Measurements from ENCODE around the gene GREB1L. TPM values are rescaled to one million over a fixed set of nuclear protein-coding genes. Genes with fewer than 3 reads are reported as not detected.

GREB1L gene
- total RNA-seq, 2 donors from 2014 or later, result 2.0 to 21.6 TPM

- no peaks in the 10 kb centered on the region for H3K9me3 ChIP-seq
- DNase-seq (ENCODE audit: low spot score), result no peak
- no peak overlapping the region for H3K4me3 ChIP-seq
- no peaks in the 10 kb centered on the region for H3K4me1 ChIP-seq (replicated peaks)
- no peaks in the 10 kb centered on the region for H3K36me3 ChIP-seq
- intact Hi-C loops (cut with DNase I), result loop anchor here (10.0 kb wide), 1 partner anchor 115 kb away; the partner anchor contains the start of gene GREB1L
- TF ChIP-seq POLR2A (IDR thresholded peaks at IDR 0.05), result no peak
- no peak for TF ChIP-seq CTCF (IDR thresholded peaks at IDR 0.05)
- TF ChIP-seq POLR2AphosphoS5 (IDR thresholded peaks at IDR 0.05), result no peak
- no peaks in the 10 kb centered on the region for H3K27me3 ChIP-seq (replicated peaks; ENCODE audit: insufficient read depth)
- H3K27ac ChIP-seq, result no peak overlapping the region
Measured at GRCh38 chr18:21359746-21360145, 117.7 kb downstream of the GREB1L start.

GRCh38 chr18:21361307-21361880 lies 119.4 kb downstream of the GREB1L start:
- H3K9me3 ChIP-seq, result no peaks in the 10 kb centered on the region
- H3K4me1 ChIP-seq (replicated peaks), result no peaks in the 10 kb centered on the region
- TF ChIP-seq CTCF (IDR thresholded peaks at IDR 0.05) (no peak), POLR2A (IDR thresholded peaks at IDR 0.05) (no peak), POLR2AphosphoS5 (IDR thresholded peaks at IDR 0.05) (no peak)
- intact Hi-C loops (cut with DNase I), result loop anchor here (10.0 kb wide), 1 partner anchor 117 kb away; the partner anchor contains the start of gene GREB1L
- H3K27ac ChIP-seq, result no peak overlapping the region
- DNase-seq (ENCODE audit: low spot score), result no peak
- no peak overlapping the region for H3K4me3 ChIP-seq
- no peaks in the 10 kb centered on the region for H3K36me3 ChIP-seq
- no peaks in the 10 kb centered on the region for H3K27me3 ChIP-seq (replicated peaks; ENCODE audit: insufficient read depth)

- no peak overlapping the region for H3K4me3 ChIP-seq
- no peaks in the 10 kb centered on the region for H3K9me3 ChIP-seq
- intact Hi-C loops (cut with DNase I), result loop anchor here (10.0 kb wide), 1 partner anchor 118 kb away; the partner anchor contains the start of gene GREB1L
- no peaks in the 10 kb centered on the region for H3K36me3 ChIP-seq
- TF ChIP-seq POLR2A (IDR thresholded peaks at IDR 0.05), result no peak
- TF ChIP-seq CTCF (IDR thresholded peaks at IDR 0.05), result no peak
- TF ChIP-seq POLR2AphosphoS5 (IDR thresholded peaks at IDR 0.05), result no peak
- 64% methylated on average over 1 of the region's 1 CpG for WGBS
- DNase-seq (ENCODE audit: low spot score), result no peak
- no peaks in the 10 kb centered on the region for H3K27me3 ChIP-seq (replicated peaks; ENCODE audit: insufficient read depth)
- H3K4me1 ChIP-seq (replicated peaks), result no peaks in the 10 kb centered on the region
- H3K27ac ChIP-seq, result no peak overlapping the region
Measured at GRCh38 chr18:21362831-21363230, 120.8 kb downstream of the GREB1L start.

- no peaks in the 10 kb centered on the region for H3K9me3 ChIP-seq
- no peaks in the 10 kb centered on the region for H3K4me1 ChIP-seq (replicated peaks)
- no peak overlapping the region for H3K4me3 ChIP-seq
- TF ChIP-seq CTCF (IDR thresholded peaks at IDR 0.05) (no peak), POLR2A (IDR thresholded peaks at IDR 0.05) (no peak), POLR2AphosphoS5 (IDR thresholded peaks at IDR 0.05) (no peak)
- intact Hi-C loops (cut with DNase I), result loop anchor here (10.0 kb wide), 1 partner anchor 119 kb away; the partner anchor contains the start of gene GREB1L
- H3K27me3 ChIP-seq (replicated peaks; ENCODE audit: insufficient read depth), result no peaks in the 10 kb centered on the region
- no peak overlapping the region for H3K27ac ChIP-seq
- WGBS, result 0% methylated on average over 1 of the region's 1 CpG
- DNase-seq (ENCODE audit: low spot score), result no peak
- no peaks in the 10 kb centered on the region for H3K36me3 ChIP-seq
Measured at GRCh38 chr18:21363348-21363747, 121.3 kb downstream of the GREB1L start.

- intact Hi-C loops (cut with DNase I), result loop anchor here (10.0 kb wide), 1 partner anchor 120 kb away; the partner anchor contains the start of gene GREB1L
- TF ChIP-seq POLR2AphosphoS5 (IDR thresholded peaks at IDR 0.05), result no peak
- no peak for TF ChIP-seq POLR2A (IDR thresholded peaks at IDR 0.05)
- TF ChIP-seq CTCF (IDR thresholded peaks at IDR 0.05), result no peak
- Histone ChIP-seq H3K27ac (no peak overlapping the region), H3K27me3 (replicated peaks; ENCODE audit: insufficient read depth) (no peaks in the 10 kb centered on the region), H3K4me1 (replicated peaks) (no peaks in the 10 kb centered on the region), H3K36me3 (no peaks in the 10 kb centered on the region), H3K4me3 (no peak overlapping the region), H3K9me3 (no peaks in the 10 kb centered on the region)
- no peak for DNase-seq (ENCODE audit: low spot score)
- WGBS, result 57% methylated on average over 2 of the region's 2 CpGs
Measured at GRCh38 chr18:21364471-21364870, 122.4 kb downstream of the GREB1L start.

Data from prostate gland (tissue), 2 donors.